ENCODE measurements around the gene PTPRN2. TPM values are rescaled to one million over a fixed set of nuclear protein-coding genes. Genes with fewer than 3 reads are reported as not detected.
"Not testable (repeated sequence)": the region's sequence is repeated elsewhere in the genome, so short reads cannot be mapped to it uniquely, and the experiment has no call there.

PTPRN2 gene
- total and polyA plus RNA-seq, 2 donors: 1.7 to 1.9 TPM

DNA sequence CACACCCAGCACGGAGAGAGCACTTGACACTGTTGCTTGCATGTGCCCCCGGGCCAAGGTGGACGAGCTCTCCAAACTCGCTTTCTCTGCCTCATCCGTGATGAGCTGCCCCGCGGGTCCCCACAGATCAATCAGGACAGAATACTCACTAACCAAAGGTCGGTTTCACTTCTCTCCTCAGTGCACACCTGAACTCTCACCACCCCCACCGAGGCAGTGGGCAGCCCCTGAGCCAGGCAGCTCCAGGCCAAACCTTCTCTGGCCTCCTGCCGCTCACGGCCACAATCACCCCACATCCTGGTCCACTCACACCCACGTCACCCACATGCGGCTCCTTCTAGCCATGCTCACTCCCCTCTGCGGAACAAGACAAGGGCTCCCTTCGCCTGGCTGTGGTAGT is 806.9 kb downstream of the PTPRN2 start:
- no peaks in the 10 kb centered on the region for H3K27me3 ChIP-seq (ENCODE audit: control insufficient read depth in 2 of 2, insufficient read depth in 1 of 2, low read length in 1 of 2)
- H3K4me3 ChIP-seq (ENCODE audit: low read length in 2 of 2): no peak overlapping the region
- H3K9me3 ChIP-seq (ENCODE audit: control insufficient read depth in 2 of 2, insufficient read depth in 1 of 2, low read length in 1 of 2): no peaks in the 10 kb centered on the region
- 95% methylated on average over 15 of the region's 15 CpGs for WGBS
- no peak overlapping the region for H3K27ac ChIP-seq (ENCODE audit: low read depth in 1 of 2, low read length in 1 of 2)
- DNase-seq (ENCODE audit: low read depth in 6 of 9, low spot score in 9 of 9): no peak
- H3K36me3 ChIP-seq (ENCODE audit: control insufficient read depth in 2 of 2, insufficient read depth in 2 of 2, low read length in 1 of 2): no peaks in the 10 kb centered on the region
- H3K4me1 ChIP-seq (ENCODE audit: control insufficient read depth in 2 of 2, insufficient read depth in 2 of 2, low read length in 2 of 2): no peaks in the 10 kb centered on the region

DNA sequence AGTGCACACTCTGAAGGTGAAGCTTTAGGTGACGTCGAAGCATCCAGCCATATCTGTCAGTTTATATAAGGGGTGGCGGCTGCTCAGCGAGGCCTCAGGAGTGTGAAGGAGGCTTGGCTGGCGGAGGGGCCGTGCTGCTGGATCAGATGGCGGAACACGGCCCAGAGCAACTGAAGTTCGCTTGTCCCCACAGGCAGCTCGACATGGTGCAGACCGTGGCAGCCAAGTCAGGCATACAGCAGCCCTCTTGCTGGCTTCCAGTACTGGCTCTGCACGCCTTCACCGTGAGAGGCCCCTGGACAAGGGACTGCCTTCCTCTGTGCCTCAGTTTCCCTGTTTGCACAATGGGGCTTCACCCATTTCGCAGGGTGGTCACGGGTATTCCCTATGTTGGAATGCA is 807.3 kb downstream of the PTPRN2 start:
- H3K36me3 ChIP-seq (ENCODE audit: control insufficient read depth in 2 of 2, insufficient read depth in 2 of 2, low read length in 1 of 2): no peaks in the 10 kb centered on the region
- H3K4me1 ChIP-seq (ENCODE audit: control insufficient read depth in 2 of 2, insufficient read depth in 2 of 2, low read length in 2 of 2): no peaks in the 10 kb centered on the region
- peaks cover 0 to 2% of the 10 kb centered on the region in 2 donors for H3K27me3 ChIP-seq (ENCODE audit: control insufficient read depth in 2 of 2, insufficient read depth in 1 of 2, low read length in 1 of 2)
- no peak overlapping the region for H3K4me3 ChIP-seq (ENCODE audit: low read length in 2 of 2)
- no peak for DNase-seq (ENCODE audit: low read depth in 6 of 9, low spot score in 9 of 9)
- H3K27ac ChIP-seq (ENCODE audit: low read depth in 1 of 2, low read length in 1 of 2): no peak overlapping the region
- 93% methylated on average over 15 of the region's 15 CpGs for WGBS
- no peaks in the 10 kb centered on the region for H3K9me3 ChIP-seq (ENCODE audit: control insufficient read depth in 2 of 2, insufficient read depth in 1 of 2, low read length in 1 of 2)

DNA sequence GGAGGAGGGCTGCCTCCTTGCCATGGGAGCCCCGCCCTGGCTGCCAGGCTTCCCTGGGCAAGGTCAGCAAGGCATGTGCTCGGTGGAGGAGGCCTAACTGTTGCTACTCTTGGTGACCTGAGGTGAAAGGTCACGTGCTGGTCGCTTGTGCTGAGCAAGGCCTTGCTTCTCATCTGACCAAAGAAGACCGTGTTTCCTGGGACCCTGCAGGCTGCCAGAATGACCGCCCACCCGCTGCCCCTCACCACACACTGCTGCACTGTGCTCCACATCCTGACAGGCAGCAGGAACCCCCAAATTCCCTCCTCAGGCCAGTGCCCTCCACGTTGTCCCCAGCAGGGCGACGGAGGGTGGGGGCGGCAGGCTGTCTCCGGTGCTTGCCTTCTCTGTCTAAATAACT is 808.4 kb downstream of the PTPRN2 start:
- Histone ChIP-seq H3K9me3 (ENCODE audit: control insufficient read depth in 2 of 2, insufficient read depth in 1 of 2, low read length in 1 of 2) (no peaks in the 10 kb centered on the region), H3K4me3 (ENCODE audit: low read length in 2 of 2) (no peak overlapping the region), H3K4me1 (ENCODE audit: control insufficient read depth in 2 of 2, insufficient read depth in 2 of 2, low read length in 2 of 2) (no peaks in the 10 kb centered on the region), H3K27ac (ENCODE audit: low read depth in 1 of 2, low read length in 1 of 2) (no peak overlapping the region), H3K36me3 (ENCODE audit: control insufficient read depth in 2 of 2, insufficient read depth in 2 of 2, low read length in 1 of 2) (no peaks in the 10 kb centered on the region), H3K27me3 (ENCODE audit: control insufficient read depth in 2 of 2, insufficient read depth in 1 of 2, low read length in 1 of 2) (peaks cover 0 to 5% of the 10 kb centered on the region in 2 donors)
- 90% methylated on average over 12 of the region's 12 CpGs for WGBS
- no peak for DNase-seq (ENCODE audit: low read depth in 6 of 9, low spot score in 9 of 9)

DNA sequence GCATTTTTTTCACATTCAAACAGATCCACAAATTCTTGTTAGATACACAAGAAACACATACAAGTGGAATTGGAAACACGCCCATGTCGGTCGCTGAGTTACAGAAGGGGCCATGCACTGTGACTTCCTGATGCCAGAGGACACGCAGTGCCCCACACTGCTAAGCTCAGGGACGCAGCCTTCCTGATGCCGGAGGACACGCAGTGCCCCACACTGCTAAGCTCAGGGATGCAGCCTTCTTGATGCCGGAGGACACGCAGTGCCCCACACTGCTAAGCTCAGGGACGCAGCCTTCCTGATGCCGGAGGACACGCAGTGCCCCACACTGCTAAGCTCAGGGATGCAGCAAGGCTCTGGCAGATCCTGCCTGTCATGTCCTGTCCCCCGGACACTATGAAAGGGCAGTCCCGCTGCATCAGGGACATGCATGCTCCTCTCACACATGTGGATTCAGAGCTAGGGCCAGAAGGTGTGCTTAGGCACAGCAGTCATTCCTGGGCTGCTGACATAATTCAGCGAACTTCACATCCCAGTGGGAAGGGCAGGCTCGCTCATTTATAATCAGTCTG is 810.3 kb downstream of the PTPRN2 start:
- DNase-seq (ENCODE audit: low read depth in 6 of 9, low spot score in 9 of 9); H3K36me3 ChIP-seq (ENCODE audit: control insufficient read depth in 2 of 2, insufficient read depth in 2 of 2, low read length in 1 of 2); H3K27me3 ChIP-seq (ENCODE audit: control insufficient read depth in 2 of 2, insufficient read depth in 1 of 2, low read length in 1 of 2); H3K4me1 ChIP-seq (ENCODE audit: control insufficient read depth in 2 of 2, insufficient read depth in 2 of 2, low read length in 2 of 2); H3K27ac ChIP-seq (ENCODE audit: low read depth in 1 of 2, low read length in 1 of 2); H3K4me3 ChIP-seq (ENCODE audit: low read length in 2 of 2); H3K9me3 ChIP-seq (ENCODE audit: control insufficient read depth in 2 of 2, insufficient read depth in 1 of 2, low read length in 1 of 2): not testable (repeated sequence)
- WGBS: 89% methylated on average over 16 of the region's 16 CpGs

DNA sequence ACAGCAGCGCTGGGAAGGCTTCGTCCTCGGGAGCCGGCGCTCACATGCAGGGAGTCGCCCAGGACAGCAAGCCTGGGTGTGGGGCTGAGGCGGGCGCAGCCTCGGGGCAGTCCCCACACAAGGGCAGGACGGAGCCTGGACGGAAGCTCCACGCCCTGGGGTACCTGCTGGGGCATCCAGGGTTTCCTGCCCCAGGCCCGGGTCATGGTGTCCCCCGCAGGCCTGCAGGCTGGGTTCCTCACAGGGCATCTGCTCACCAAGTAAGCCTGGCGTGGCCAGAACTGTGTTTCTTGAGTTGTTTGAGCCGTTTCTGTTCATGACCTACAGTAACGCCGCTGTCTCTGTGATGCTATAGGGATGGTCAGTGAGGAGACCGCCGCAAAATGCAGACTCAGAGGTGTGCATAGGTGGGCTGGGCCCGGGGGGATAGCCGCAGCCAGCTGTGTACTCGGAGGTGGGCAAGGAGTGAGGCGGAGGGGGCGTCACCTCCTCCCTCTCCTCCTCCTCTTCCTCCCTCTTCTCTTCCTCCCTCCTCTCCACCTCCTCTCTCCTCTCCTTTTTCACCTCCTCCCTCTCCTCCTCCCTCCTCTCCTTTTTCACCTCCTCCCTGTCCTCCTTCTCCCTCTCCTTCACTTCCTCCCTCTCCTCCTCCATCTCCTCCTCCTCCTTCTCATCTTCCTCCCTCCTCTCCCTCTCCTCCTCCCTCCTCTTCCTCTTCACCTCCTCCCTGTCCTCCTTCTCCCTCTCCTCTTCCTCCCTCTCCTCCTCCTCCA is 811.9 kb downstream of the PTPRN2 start:
- H3K27me3 ChIP-seq (ENCODE audit: control insufficient read depth in 2 of 2, insufficient read depth in 1 of 2, low read length in 1 of 2): peaks cover 0 to 9% of the 10 kb centered on the region in 2 donors
- H3K9me3 ChIP-seq (ENCODE audit: control insufficient read depth in 2 of 2, insufficient read depth in 1 of 2, low read length in 1 of 2): no peaks in the 10 kb centered on the region
- no peak overlapping the region for H3K27ac ChIP-seq (ENCODE audit: low read depth in 1 of 2, low read length in 1 of 2)
- 90% methylated on average over 25 of the region's 25 CpGs for WGBS
- H3K36me3 ChIP-seq (ENCODE audit: control insufficient read depth in 2 of 2, insufficient read depth in 2 of 2, low read length in 1 of 2): no peaks in the 10 kb centered on the region
- H3K4me3 ChIP-seq (ENCODE audit: low read length in 2 of 2): no peak overlapping the region
- H3K4me1 ChIP-seq (ENCODE audit: control insufficient read depth in 2 of 2, insufficient read depth in 2 of 2, low read length in 2 of 2): no peaks in the 10 kb centered on the region
- no peak for DNase-seq (ENCODE audit: low read depth in 6 of 9, low spot score in 9 of 9)

DNA sequence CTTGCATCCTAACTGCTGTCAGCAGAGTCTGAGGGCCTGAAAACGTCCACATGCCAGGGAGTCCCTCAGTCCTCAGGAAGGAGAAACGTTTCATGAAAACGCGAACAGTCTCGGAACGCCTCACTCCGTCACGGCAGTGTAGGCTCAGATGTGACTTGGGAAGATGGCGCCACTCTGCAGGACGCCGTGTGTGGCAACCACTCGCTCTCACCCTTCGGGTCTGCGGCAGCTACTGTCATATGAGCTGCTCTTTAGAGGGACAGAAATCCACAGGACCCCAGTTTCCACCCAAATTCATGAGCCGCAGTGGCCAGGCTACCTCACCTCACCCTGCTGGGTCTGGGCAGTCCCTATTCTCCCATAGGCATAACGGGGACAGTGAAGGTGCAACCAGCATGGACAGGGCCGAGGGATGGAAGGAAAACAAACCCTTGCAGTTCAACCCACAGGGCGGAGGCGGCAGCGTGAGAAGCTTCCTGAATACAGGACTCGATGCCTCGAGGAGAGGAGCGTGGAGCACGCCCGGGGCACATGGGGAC is 812.5 kb downstream of the PTPRN2 start:
- H3K36me3 ChIP-seq (ENCODE audit: control insufficient read depth in 2 of 2, insufficient read depth in 2 of 2, low read length in 1 of 2): no peaks in the 10 kb centered on the region
- H3K4me1 ChIP-seq (ENCODE audit: control insufficient read depth in 2 of 2, insufficient read depth in 2 of 2, low read length in 2 of 2): no peaks in the 10 kb centered on the region
- H3K27me3 ChIP-seq (ENCODE audit: control insufficient read depth in 2 of 2, insufficient read depth in 1 of 2, low read length in 1 of 2): peaks cover 0 to 11% of the 10 kb centered on the region in 2 donors
- H3K4me3 ChIP-seq (ENCODE audit: low read length in 2 of 2): no peak overlapping the region
- no peak for DNase-seq (ENCODE audit: low read depth in 6 of 9, low spot score in 9 of 9)
- no peaks in the 10 kb centered on the region for H3K9me3 ChIP-seq (ENCODE audit: control insufficient read depth in 2 of 2, insufficient read depth in 1 of 2, low read length in 1 of 2)
- 89% methylated on average over 25 of the region's 25 CpGs for WGBS
- H3K27ac ChIP-seq (ENCODE audit: low read depth in 1 of 2, low read length in 1 of 2): no peak overlapping the region

DNA sequence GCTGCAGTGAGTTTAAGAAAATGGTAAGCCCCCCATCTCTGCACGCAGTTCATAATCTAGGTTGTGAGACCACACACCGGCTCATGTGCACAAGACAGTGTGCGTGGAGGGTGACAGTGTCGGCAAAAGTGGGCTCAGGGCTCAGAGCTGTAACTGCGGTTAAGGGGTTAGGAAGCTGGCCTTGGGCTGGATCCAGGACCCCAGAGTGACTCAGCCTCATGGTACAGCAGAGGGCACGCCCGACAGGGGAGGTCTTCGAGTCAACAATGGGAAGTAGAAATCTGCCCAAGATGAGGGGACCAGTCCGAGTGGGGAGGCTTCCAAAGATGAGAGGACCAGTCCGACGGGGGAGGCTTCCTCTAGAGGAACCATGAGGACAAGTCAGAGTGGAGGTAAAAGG is 813.1 kb downstream of the PTPRN2 start:
- DNase-seq (ENCODE audit: low read depth in 6 of 9, low spot score in 9 of 9): no peak
- no peak overlapping the region for H3K4me3 ChIP-seq (ENCODE audit: low read length in 2 of 2)
- H3K27me3 ChIP-seq (ENCODE audit: control insufficient read depth in 2 of 2, insufficient read depth in 1 of 2, low read length in 1 of 2): peaks cover 0 to 16% of the 10 kb centered on the region in 2 donors
- no peaks in the 10 kb centered on the region for H3K36me3 ChIP-seq (ENCODE audit: control insufficient read depth in 2 of 2, insufficient read depth in 2 of 2, low read length in 1 of 2)
- 87% methylated on average over 11 of the region's 11 CpGs for WGBS
- no peaks in the 10 kb centered on the region for H3K9me3 ChIP-seq (ENCODE audit: control insufficient read depth in 2 of 2, insufficient read depth in 1 of 2, low read length in 1 of 2)
- H3K4me1 ChIP-seq (ENCODE audit: control insufficient read depth in 2 of 2, insufficient read depth in 2 of 2, low read length in 2 of 2): no peaks in the 10 kb centered on the region
- H3K27ac ChIP-seq (ENCODE audit: low read depth in 1 of 2, low read length in 1 of 2): no peak overlapping the region

DNA sequence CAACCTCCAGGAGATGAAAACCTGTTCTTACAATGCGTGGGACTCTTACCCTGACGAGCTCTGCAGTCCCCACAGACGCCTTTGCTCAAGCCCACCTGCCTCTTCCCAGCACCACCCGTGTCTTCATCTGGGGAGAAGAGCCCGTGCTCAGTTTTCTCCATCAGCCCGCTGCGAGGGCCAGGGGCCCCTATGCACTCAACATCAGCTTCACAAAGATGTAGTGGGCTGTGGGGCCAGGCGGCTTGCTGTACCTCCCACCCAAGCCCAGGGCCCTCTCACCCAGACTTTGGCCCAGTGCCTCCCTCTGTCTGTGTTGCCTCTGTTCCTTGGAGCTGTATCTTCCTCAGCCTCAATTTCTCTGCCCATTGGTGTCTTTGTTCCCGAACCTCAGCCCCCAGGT is 814.3 kb downstream of the PTPRN2 start:
- Histone ChIP-seq H3K9me3 (ENCODE audit: control insufficient read depth in 2 of 2, insufficient read depth in 1 of 2, low read length in 1 of 2) (no peaks in the 10 kb centered on the region), H3K27ac (ENCODE audit: low read depth in 1 of 2, low read length in 1 of 2) (no peak overlapping the region), H3K4me1 (ENCODE audit: control insufficient read depth in 2 of 2, insufficient read depth in 2 of 2, low read length in 2 of 2) (no peaks in the 10 kb centered on the region), H3K27me3 (ENCODE audit: control insufficient read depth in 2 of 2, insufficient read depth in 1 of 2, low read length in 1 of 2) (peaks cover 0 to 25% of the 10 kb centered on the region in 2 donors), H3K36me3 (ENCODE audit: control insufficient read depth in 2 of 2, insufficient read depth in 2 of 2, low read length in 1 of 2) (no peaks in the 10 kb centered on the region), H3K4me3 (ENCODE audit: low read length in 2 of 2) (no peak overlapping the region)
- WGBS: 91% methylated on average over 9 of the region's 9 CpGs
- DNase-seq (ENCODE audit: low read depth in 6 of 9, low spot score in 9 of 9): no peak

DNA sequence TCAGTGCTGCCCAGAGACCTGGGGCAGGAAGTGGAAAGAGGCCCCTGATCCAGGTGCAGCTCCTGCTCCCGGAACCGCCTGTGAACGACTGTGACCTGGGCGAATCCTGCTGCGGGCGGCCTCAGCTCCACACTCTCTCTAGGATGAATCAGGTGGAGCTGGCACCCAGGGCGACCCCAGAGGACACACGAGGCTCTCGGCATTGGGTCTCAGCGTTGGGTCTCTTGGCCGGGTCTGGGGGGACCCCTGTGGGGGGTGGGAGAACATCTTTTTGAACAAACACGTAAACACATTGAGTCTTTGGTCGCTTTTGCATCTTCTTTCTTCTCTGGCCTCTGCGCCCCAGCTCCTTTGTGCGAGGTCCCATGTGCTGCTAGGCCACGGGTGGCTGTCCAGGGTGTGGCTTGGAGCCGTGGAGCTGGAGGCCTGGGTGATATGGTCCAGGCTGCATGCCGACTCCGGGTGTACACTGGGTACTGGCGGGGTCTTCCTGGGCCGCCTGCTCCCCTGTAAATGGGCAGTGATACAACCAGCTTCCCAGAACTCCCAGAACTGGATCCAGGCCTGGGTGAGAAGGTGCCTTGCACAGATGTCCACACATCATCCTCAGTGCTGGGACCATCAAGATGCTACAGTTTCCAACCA is 815.0 kb downstream of the PTPRN2 start:
- no peaks in the 10 kb centered on the region for H3K9me3 ChIP-seq (ENCODE audit: control insufficient read depth in 2 of 2, insufficient read depth in 1 of 2, low read length in 1 of 2)
- no peaks in the 10 kb centered on the region for H3K4me1 ChIP-seq (ENCODE audit: control insufficient read depth in 2 of 2, insufficient read depth in 2 of 2, low read length in 2 of 2)
- H3K36me3 ChIP-seq (ENCODE audit: control insufficient read depth in 2 of 2, insufficient read depth in 2 of 2, low read length in 1 of 2): no peaks in the 10 kb centered on the region
- peaks cover 0 to 28% of the 10 kb centered on the region in 2 donors for H3K27me3 ChIP-seq (ENCODE audit: control insufficient read depth in 2 of 2, insufficient read depth in 1 of 2, low read length in 1 of 2)
- 95% methylated on average over 21 of the region's 21 CpGs for WGBS
- H3K27ac ChIP-seq (ENCODE audit: low read depth in 1 of 2, low read length in 1 of 2): no peak overlapping the region
- DNase-seq (ENCODE audit: low read depth in 6 of 9, low spot score in 9 of 9): no peak
- H3K4me3 ChIP-seq (ENCODE audit: low read length in 2 of 2): no peak overlapping the region

Measured in thymus (tissue), 11 donors.